Measurements from ENCODE around the gene DNAI2.

- no peak for TF ChIP-seq POLR2A (IDR thresholded peaks at IDR 0.05)
- no peak for TF ChIP-seq CTCF (IDR thresholded peaks at IDR 0.05)
Observed at GRCh38 chr17:74227271-74228080, 46.6 kb upstream of the DNAI2 start.
